HS-27A (cell line): ENCODE results near the gene TCEA3.

Source experiments
- DNase-seq: peaks from one replicate; pipeline ENCODE4 v3.0.0-alpha.2; 2012; ENCODE audit warnings: low read depth, missing footprints

TCEA3 gene

GRCh38 chr1:23421343-23421742, 3.2 kb downstream of the TCEA3 start:
- DNase-seq: no peak

GRCh38 chr1:23420778-23421177, 3.8 kb downstream of the TCEA3 start:
- no peak for DNase-seq

- DNase-seq: no peak
These were observed 5.4 kb downstream of the TCEA3 start for GRCh38 chr1:23419180-23419579.

- DNase-seq: no peak
These were observed 7.0 kb downstream of the TCEA3 start for GRCh38 chr1:23417570-23417969.

GRCh38 chr1:23416964-23417363, 7.6 kb downstream of the TCEA3 start:
- DNase-seq: no peak

GRCh38 chr1:23408797-23409290, 15.7 kb downstream of the TCEA3 start:
- DNase-seq: no peak

GRCh38 chr1:23407016-23407630, 17.4 kb downstream of the TCEA3 start:
- DNase-seq: no peak

- DNase-seq: no peak
These were observed 18.6 kb downstream of the TCEA3 start for GRCh38 chr1:23405946-23406345.

- peak; percentile 99 for DNase-seq
These were observed 20.6 kb downstream of the TCEA3 start for GRCh38 chr1:23403735-23404486.

GRCh38 chr1:23403355-23403734, 21.2 kb downstream of the TCEA3 start:
- DNase-seq: no peak

- peak; percentile 78 for DNase-seq
These were observed 21.6 kb downstream of the TCEA3 start for GRCh38 chr1:23403038-23403336.

- DNase-seq: no peak
These were observed 22.1 kb downstream of the TCEA3 start for GRCh38 chr1:23402286-23403037.

- DNase-seq: no peak
These were observed 23.2 kb downstream of the TCEA3 start for GRCh38 chr1:23401313-23401712.

GRCh38 chr1:23400324-23401114, 24.0 kb downstream of the TCEA3 start:
- DNase-seq: no peak

GRCh38 chr1:23399229-23399628, 25.3 kb downstream of the TCEA3 start:
- DNase-seq: no peak

- DNase-seq: no peak
These were observed 26.6 kb downstream of the TCEA3 start for GRCh38 chr1:23397908-23398307.

GRCh38 chr1:23396380-23396779, 28.2 kb downstream of the TCEA3 start:
- DNase-seq: no peak

- no peak for DNase-seq
These were observed 28.7 kb downstream of the TCEA3 start for GRCh38 chr1:23395849-23396248.

GRCh38 chr1:23395154-23395724, 29.3 kb downstream of the TCEA3 start:
- DNase-seq: no peak

GRCh38 chr1:23394684-23395083, 29.9 kb downstream of the TCEA3 start:
- no peak for DNase-seq

- no peak for DNase-seq
These were observed 30.4 kb downstream of the TCEA3 start for GRCh38 chr1:23394181-23394580.

GRCh38 chr1:23393706-23394105, 30.8 kb downstream of the TCEA3 start:
- no peak for DNase-seq
